Measurements from ENCODE around the gene TRPC3. TPM values are rescaled to one million over a fixed set of nuclear protein-coding genes. Genes with fewer than 3 reads are reported as not detected.

TRPC3 gene
- total RNA-seq, 1 donor from 2014 or later = 2.3 TPM

- DNase-seq (ENCODE audit: low spot score) = no peak
- Mint-ChIP-seq H3K9me3 (no peaks in the 10 kb centered on the region), H3K36me3 (ENCODE audit: low read depth) (no peaks in the 10 kb centered on the region), H3K4me1 (ENCODE audit: low read depth) (peaks cover 5% of the 10 kb centered on the region), H3K27ac (no peak overlapping the region), H3K4me3 (no peak overlapping the region), H3K27me3 (ENCODE audit: insufficient read depth) (peaks cover 33% of the 10 kb centered on the region)
- intact Hi-C loops (cut with micrococcal nuclease) = no loop called here
These were observed 63.7 kb downstream of the TRPC3 start for GRCh38 chr4:121888134-121888533.

- Mint-ChIP-seq H3K4me1 (ENCODE audit: low read depth) (peaks cover 5% of the 10 kb centered on the region), H3K36me3 (ENCODE audit: low read depth) (no peaks in the 10 kb centered on the region), H3K4me3 (no peak overlapping the region), H3K27me3 (ENCODE audit: insufficient read depth) (peaks cover 38% of the 10 kb centered on the region), H3K9me3 (no peaks in the 10 kb centered on the region), H3K27ac (no peak overlapping the region)
- intact Hi-C loops (cut with micrococcal nuclease) = no loop called here
- no peak for DNase-seq (ENCODE audit: low spot score)
These were observed 66.7 kb downstream of the TRPC3 start for GRCh38 chr4:121885115-121885514.

GRCh38 chr4:121881158-121881557 is 70.7 kb downstream of the TRPC3 start:
- H3K4me1 Mint-ChIP-seq (ENCODE audit: low read depth) = peaks cover 5% of the 10 kb centered on the region
- H3K4me3 Mint-ChIP-seq = no peak overlapping the region
- H3K9me3 Mint-ChIP-seq = no peaks in the 10 kb centered on the region
- no peak overlapping the region for H3K27ac Mint-ChIP-seq
- no peak for DNase-seq (ENCODE audit: low spot score)
- H3K36me3 Mint-ChIP-seq (ENCODE audit: low read depth) = no peaks in the 10 kb centered on the region
- H3K27me3 Mint-ChIP-seq (ENCODE audit: insufficient read depth) = peaks cover 36% of the 10 kb centered on the region
- intact Hi-C loops (cut with micrococcal nuclease) = no loop called here

- H3K4me1 Mint-ChIP-seq (ENCODE audit: low read depth) = no peaks in the 10 kb centered on the region
- peaks cover 32% of the 10 kb centered on the region for H3K27me3 Mint-ChIP-seq (ENCODE audit: insufficient read depth)
- no peaks in the 10 kb centered on the region for H3K9me3 Mint-ChIP-seq
- H3K36me3 Mint-ChIP-seq (ENCODE audit: low read depth) = no peaks in the 10 kb centered on the region
- no peak overlapping the region for H3K27ac Mint-ChIP-seq
- DNase-seq (ENCODE audit: low spot score) = no peak
- intact Hi-C loops (cut with micrococcal nuclease) = no loop called here
- no peak overlapping the region for H3K4me3 Mint-ChIP-seq
These were observed 72.7 kb downstream of the TRPC3 start for GRCh38 chr4:121879135-121879534.

- DNase-seq (ENCODE audit: low spot score) = no peak
- no peak overlapping the region for H3K4me3 Mint-ChIP-seq
- peaks cover 38% of the 10 kb centered on the region for H3K27me3 Mint-ChIP-seq (ENCODE audit: insufficient read depth)
- no peaks in the 10 kb centered on the region for H3K36me3 Mint-ChIP-seq (ENCODE audit: low read depth)
- H3K9me3 Mint-ChIP-seq = no peaks in the 10 kb centered on the region
- intact Hi-C loops (cut with micrococcal nuclease) = no loop called here
- H3K27ac Mint-ChIP-seq = no peak overlapping the region
- H3K4me1 Mint-ChIP-seq (ENCODE audit: low read depth) = no peaks in the 10 kb centered on the region
These were observed 74.7 kb downstream of the TRPC3 start for GRCh38 chr4:121877041-121877773.

- intact Hi-C loops (cut with micrococcal nuclease) = no loop called here
- Mint-ChIP-seq H3K27me3 (ENCODE audit: insufficient read depth) (peaks cover 40% of the 10 kb centered on the region), H3K9me3 (no peaks in the 10 kb centered on the region), H3K4me3 (no peak overlapping the region), H3K27ac (no peak overlapping the region), H3K36me3 (ENCODE audit: low read depth) (no peaks in the 10 kb centered on the region), H3K4me1 (ENCODE audit: low read depth) (peaks cover 5% of the 10 kb centered on the region)
- no peak for DNase-seq (ENCODE audit: low spot score)
These were observed 75.8 kb downstream of the TRPC3 start for GRCh38 chr4:121876070-121876469.

- no peak overlapping the region for H3K27ac Mint-ChIP-seq
- H3K4me1 Mint-ChIP-seq (ENCODE audit: low read depth) = peaks cover 9% of the 10 kb centered on the region
- H3K27me3 Mint-ChIP-seq (ENCODE audit: insufficient read depth) = peaks cover 39% of the 10 kb centered on the region
- no peaks in the 10 kb centered on the region for H3K36me3 Mint-ChIP-seq (ENCODE audit: low read depth)
- H3K9me3 Mint-ChIP-seq = no peaks in the 10 kb centered on the region
- DNase-seq (ENCODE audit: low spot score) = no peak
- H3K4me3 Mint-ChIP-seq = no peak overlapping the region
- intact Hi-C loops (cut with micrococcal nuclease) = no loop called here
These were observed 76.2 kb downstream of the TRPC3 start for GRCh38 chr4:121875652-121876051.

GRCh38 chr4:121873604-121874003 is 78.3 kb downstream of the TRPC3 start:
- no peak overlapping the region for H3K27ac Mint-ChIP-seq
- H3K9me3 Mint-ChIP-seq = no peaks in the 10 kb centered on the region
- DNase-seq (ENCODE audit: low spot score) = no peak
- no peaks in the 10 kb centered on the region for H3K36me3 Mint-ChIP-seq (ENCODE audit: low read depth)
- no peak overlapping the region for H3K4me3 Mint-ChIP-seq
- H3K4me1 Mint-ChIP-seq (ENCODE audit: low read depth) = peaks cover 19% of the 10 kb centered on the region
- H3K27me3 Mint-ChIP-seq (ENCODE audit: insufficient read depth) = peaks cover 31% of the 10 kb centered on the region
- intact Hi-C loops (cut with micrococcal nuclease) = loop anchor here (5.0 kb wide), 1 partner anchor 176 kb away; the partner anchor contains the start of gene ANXA5

GRCh38 chr4:121869841-121870822 is 81.7 kb downstream of the TRPC3 start, which contains the start of gene BBS7:
BBS7 (minus strand) TSS chr4:121870474; CDS start chr4:121870313, 161 bp downstream.
- Mint-ChIP-seq H3K4me1 (ENCODE audit: low read depth) (peaks cover 23% of the 10 kb centered on the region), H3K4me3 (peak within 1 kb of the TSS; percentile 99), H3K27ac (peak within 1 kb of the TSS; percentile 91), H3K9me3 (no peaks in the 10 kb centered on the region), H3K27me3 (ENCODE audit: insufficient read depth) (peaks cover 22% of the 10 kb centered on the region), H3K36me3 (ENCODE audit: low read depth) (peaks cover 20% of the 10 kb centered on the region)
- peak; percentile 94 for DNase-seq (ENCODE audit: low spot score)
- intact Hi-C loops (cut with micrococcal nuclease) = loop anchor here (1.0 to 5.0 kb wide), 7 partner anchors 46 to 862 kb away; partner anchors contain the start of genes ANXA5, BBS12, BLTP1 and EXOSC9

GRCh38 chr4:121863799-121864198 is 88.1 kb downstream of the TRPC3 start:
- Mint-ChIP-seq H3K4me3 (no peak overlapping the region), H3K27me3 (ENCODE audit: insufficient read depth) (no peaks in the 10 kb centered on the region), H3K4me1 (ENCODE audit: low read depth) (peaks cover 6% of the 10 kb centered on the region), H3K9me3 (no peaks in the 10 kb centered on the region), H3K27ac (no peak overlapping the region), H3K36me3 (ENCODE audit: low read depth) (peaks cover 26% of the 10 kb centered on the region)
- intact Hi-C loops (cut with micrococcal nuclease) = no loop called here
- DNase-seq (ENCODE audit: low spot score) = no peak

- Mint-ChIP-seq H3K9me3 (no peaks in the 10 kb centered on the region), H3K36me3 (ENCODE audit: low read depth) (peaks cover 18% of the 10 kb centered on the region), H3K4me1 (ENCODE audit: low read depth) (no peaks in the 10 kb centered on the region), H3K27me3 (ENCODE audit: insufficient read depth) (no peaks in the 10 kb centered on the region), H3K27ac (no peak overlapping the region), H3K4me3 (no peak overlapping the region)
- DNase-seq (ENCODE audit: low spot score) = no peak
- intact Hi-C loops (cut with micrococcal nuclease) = no loop called here
These were observed 90.4 kb downstream of the TRPC3 start for GRCh38 chr4:121861426-121861825.

GRCh38 chr4:121860121-121860520 is 91.7 kb downstream of the TRPC3 start:
- no peaks in the 10 kb centered on the region for H3K4me1 Mint-ChIP-seq (ENCODE audit: low read depth)
- no peak for DNase-seq (ENCODE audit: low spot score)
- H3K36me3 Mint-ChIP-seq (ENCODE audit: low read depth) = peaks cover 8% of the 10 kb centered on the region
- intact Hi-C loops (cut with micrococcal nuclease) = no loop called here
- H3K9me3 Mint-ChIP-seq = no peaks in the 10 kb centered on the region
- no peak overlapping the region for H3K4me3 Mint-ChIP-seq
- no peak overlapping the region for H3K27ac Mint-ChIP-seq
- H3K27me3 Mint-ChIP-seq (ENCODE audit: insufficient read depth) = no peaks in the 10 kb centered on the region

- H3K36me3 Mint-ChIP-seq (ENCODE audit: low read depth) = peaks cover 8% of the 10 kb centered on the region
- no peak for DNase-seq (ENCODE audit: low spot score)
- intact Hi-C loops (cut with micrococcal nuclease) = no loop called here
- H3K4me3 Mint-ChIP-seq = no peak overlapping the region
- no peaks in the 10 kb centered on the region for H3K4me1 Mint-ChIP-seq (ENCODE audit: low read depth)
- no peak overlapping the region for H3K27ac Mint-ChIP-seq
- H3K27me3 Mint-ChIP-seq (ENCODE audit: insufficient read depth) = no peaks in the 10 kb centered on the region
- H3K9me3 Mint-ChIP-seq = no peaks in the 10 kb centered on the region
These were observed 100.5 kb downstream of the TRPC3 start for GRCh38 chr4:121851354-121851753.

All from activated T-helper 1 cell treated with anti-CD3 and anti-CD28 coated beads, Interleukin-12 subunit alpha, Interleukin-12 subunit beta, Interleukin-2, Interleukin-4 antibody, amounts not matched to agents 30 ng/mL and 10 ng/mL and 1 ng/mL, durations not matched to agents 14 hours and 24 hours and 36 hours (primary cell).